OCI-LY1 (cell line): Measurements from ENCODE around the gene TSSK3.

Experiments
- EZH2 ChIP-seq: fragments of 200-600 bp; sonication (generic), shearing (Covaris generic); IDR thresholded peaks from 2 replicates; pipeline ENCODE4 v1.8.0; 2017; ENCODE audit warnings: borderline replicate concordance, mixed run types, mild to moderate bottlenecking, antibody characterized with exemption, low read length, moderate library complexity, mixed read lengths
- TF ChIP-seq, protein P1 (sequence below): fragments of 200-600 bp; sonication (generic), shearing (Covaris generic); IDR thresholded peaks from 2 replicates; pipeline ENCODE4 v1.5.1; 2017; ENCODE audit warnings: mild to moderate bottlenecking, antibody characterized with exemption, low read length, moderate library complexity, mixed read lengths

DNA sequence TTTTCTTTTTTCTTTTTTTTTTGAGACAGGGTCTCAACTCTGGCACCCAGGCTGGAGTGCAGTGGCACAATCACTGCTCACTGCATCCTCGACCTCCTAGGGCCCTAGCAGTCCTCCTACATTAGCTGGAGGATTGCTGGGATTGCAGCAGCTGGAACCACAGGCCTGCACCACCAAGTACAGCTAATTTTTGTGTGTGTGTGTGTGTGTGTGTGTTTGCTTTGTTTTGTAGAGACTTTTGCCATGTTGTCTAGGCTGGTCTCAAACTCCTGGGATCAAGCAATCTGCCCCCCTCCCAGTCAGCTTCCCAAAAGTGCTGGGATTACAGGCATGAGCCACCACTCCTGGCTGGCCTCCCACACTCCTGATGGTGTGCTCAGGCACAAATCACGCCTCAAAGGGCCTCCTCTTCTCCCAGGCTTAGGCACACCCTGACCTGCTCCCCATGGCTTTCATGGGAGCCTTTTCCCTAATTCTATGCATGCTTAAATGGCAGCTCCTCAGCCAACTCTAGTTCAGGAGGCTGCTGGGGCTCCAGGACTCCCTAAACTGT, 9.4 kb upstream of the TSSK3 start:
- TF ChIP-seq, protein P1, sequence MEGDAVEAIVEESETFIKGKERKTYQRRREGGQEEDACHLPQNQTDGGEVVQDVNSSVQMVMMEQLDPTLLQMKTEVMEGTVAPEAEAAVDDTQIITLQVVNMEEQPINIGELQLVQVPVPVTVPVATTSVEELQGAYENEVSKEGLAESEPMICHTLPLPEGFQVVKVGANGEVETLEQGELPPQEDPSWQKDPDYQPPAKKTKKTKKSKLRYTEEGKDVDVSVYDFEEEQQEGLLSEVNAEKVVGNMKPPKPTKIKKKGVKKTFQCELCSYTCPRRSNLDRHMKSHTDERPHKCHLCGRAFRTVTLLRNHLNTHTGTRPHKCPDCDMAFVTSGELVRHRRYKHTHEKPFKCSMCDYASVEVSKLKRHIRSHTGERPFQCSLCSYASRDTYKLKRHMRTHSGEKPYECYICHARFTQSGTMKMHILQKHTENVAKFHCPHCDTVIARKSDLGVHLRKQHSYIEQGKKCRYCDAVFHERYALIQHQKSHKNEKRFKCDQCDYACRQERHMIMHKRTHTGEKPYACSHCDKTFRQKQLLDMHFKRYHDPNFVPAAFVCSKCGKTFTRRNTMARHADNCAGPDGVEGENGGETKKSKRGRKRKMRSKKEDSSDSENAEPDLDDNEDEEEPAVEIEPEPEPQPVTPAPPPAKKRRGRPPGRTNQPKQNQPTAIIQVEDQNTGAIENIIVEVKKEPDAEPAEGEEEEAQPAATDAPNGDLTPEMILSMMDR, result no peak
- TF ChIP-seq EZH2, result no peak
